A549 (cell line): Measurements from ENCODE around the gene TENM3.

Experiments
- CHD4 ChIP-seq: fragments of 200-600 bp; sonication (generic); IDR thresholded peaks from 2 replicates; pipeline ENCODE4 v1.6.1; 2016; ENCODE audit warnings: antibody characterized with exemption, mild to moderate bottlenecking, borderline replicate concordance
- TF ChIP-seq, protein P1 (sequence below): fragments of >200 bp; sonication (Bioruptor Twin); formaldehyde crosslinking; IDR thresholded peaks from 3 replicates; pipeline ENCODE4 v1.5.1; 2016

DNA sequence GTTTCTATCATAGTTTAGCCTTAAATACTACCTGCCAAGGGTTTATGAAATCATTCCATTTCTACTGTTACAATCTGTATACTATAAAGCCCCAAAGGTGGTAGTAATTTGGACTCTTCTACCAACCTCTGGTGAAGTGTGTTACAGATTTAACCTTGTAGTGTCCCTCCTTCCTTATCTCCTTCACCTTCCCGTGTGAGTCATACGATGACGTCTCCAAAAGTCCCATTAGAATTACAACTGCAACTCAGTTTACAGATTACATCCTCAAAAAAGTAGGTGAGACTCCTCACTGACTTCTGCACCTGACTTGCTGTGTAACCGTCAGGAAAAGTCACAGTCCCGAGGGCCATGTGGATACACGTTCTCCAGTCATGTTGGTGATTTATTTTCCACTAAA lies 455.0 kb downstream of the TENM3 start:
- no peak for TF ChIP-seq CHD4
- TF ChIP-seq, protein P1, sequence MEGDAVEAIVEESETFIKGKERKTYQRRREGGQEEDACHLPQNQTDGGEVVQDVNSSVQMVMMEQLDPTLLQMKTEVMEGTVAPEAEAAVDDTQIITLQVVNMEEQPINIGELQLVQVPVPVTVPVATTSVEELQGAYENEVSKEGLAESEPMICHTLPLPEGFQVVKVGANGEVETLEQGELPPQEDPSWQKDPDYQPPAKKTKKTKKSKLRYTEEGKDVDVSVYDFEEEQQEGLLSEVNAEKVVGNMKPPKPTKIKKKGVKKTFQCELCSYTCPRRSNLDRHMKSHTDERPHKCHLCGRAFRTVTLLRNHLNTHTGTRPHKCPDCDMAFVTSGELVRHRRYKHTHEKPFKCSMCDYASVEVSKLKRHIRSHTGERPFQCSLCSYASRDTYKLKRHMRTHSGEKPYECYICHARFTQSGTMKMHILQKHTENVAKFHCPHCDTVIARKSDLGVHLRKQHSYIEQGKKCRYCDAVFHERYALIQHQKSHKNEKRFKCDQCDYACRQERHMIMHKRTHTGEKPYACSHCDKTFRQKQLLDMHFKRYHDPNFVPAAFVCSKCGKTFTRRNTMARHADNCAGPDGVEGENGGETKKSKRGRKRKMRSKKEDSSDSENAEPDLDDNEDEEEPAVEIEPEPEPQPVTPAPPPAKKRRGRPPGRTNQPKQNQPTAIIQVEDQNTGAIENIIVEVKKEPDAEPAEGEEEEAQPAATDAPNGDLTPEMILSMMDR: no peak
